GM13976 (cell line): ENCODE measurements around the gene SPOCD1.

Experiments
- DNase-seq: peaks from one replicate; pipeline ENCODE4 v3.0.0; 2012; ENCODE audit warnings: low spot score
- in situ Hi-C: fragments of 300-500 bp; cut with MboI; formaldehyde crosslinking; loops from one replicate; pipeline ENCODE4 v1.12.0; 2022; ENCODE audit warnings: low sequenced_read_pairs, mixed read lengths, inconsistent platforms; ENCODE audit not compliant: unreplicated experiment
- TF ChIP-seq, protein P1 (sequence below): IDR thresholded peaks from 2 replicates; pipeline ENCODE4 v1.5.1; 2012; ENCODE audit warnings: borderline replicate concordance, mild to moderate bottlenecking; ENCODE audit not compliant: insufficient read depth; ENCODE audit errors: extremely low read depth, missing control alignments, control extremely low read depth

The SPOCD1 gene

DNA sequence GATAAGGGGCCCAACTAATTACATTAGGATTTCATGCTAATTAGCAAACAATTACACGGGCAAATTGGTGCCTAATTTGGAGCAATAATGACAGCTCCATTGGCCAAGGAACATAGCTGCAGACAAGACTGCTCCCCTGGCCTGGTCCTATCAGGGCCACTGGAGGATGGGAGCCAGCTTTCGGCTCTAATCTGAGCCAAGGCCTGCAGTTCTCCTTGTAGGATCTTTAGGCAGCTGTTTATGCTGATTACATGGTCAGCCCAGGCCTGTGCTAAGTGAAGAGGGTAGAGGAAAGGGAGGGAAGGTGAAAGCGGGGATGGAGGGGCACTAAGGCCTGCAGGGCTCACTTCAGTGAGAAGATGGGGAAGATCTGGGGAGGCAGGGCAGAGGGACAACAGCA, 39.3 kb downstream of the SPOCD1 start:
- in situ Hi-C loops, result no loop called here
- DNase-seq, result no peak
- TF ChIP-seq, protein P1, sequence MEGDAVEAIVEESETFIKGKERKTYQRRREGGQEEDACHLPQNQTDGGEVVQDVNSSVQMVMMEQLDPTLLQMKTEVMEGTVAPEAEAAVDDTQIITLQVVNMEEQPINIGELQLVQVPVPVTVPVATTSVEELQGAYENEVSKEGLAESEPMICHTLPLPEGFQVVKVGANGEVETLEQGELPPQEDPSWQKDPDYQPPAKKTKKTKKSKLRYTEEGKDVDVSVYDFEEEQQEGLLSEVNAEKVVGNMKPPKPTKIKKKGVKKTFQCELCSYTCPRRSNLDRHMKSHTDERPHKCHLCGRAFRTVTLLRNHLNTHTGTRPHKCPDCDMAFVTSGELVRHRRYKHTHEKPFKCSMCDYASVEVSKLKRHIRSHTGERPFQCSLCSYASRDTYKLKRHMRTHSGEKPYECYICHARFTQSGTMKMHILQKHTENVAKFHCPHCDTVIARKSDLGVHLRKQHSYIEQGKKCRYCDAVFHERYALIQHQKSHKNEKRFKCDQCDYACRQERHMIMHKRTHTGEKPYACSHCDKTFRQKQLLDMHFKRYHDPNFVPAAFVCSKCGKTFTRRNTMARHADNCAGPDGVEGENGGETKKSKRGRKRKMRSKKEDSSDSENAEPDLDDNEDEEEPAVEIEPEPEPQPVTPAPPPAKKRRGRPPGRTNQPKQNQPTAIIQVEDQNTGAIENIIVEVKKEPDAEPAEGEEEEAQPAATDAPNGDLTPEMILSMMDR, result no peak

DNA sequence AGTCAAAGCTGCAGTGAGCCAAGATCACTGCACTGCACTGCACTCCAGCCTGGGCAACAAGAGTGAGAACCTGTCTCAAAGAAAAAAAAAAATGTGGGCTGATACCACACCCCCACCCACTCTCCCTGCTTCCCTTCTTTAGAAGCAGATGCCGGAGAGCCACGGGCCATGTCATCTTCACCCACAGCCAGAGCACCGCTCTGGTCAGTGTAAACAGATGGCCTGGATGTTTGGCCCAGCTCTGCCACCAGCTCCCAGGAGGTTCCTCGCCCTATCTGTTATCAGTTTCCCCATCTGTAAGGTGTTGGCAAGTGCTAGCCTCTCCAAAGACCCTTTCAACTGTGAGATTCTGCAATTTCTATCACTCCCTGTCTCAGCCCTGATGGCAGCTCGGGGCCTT, 39.8 kb downstream of the SPOCD1 start:
- TF ChIP-seq, protein P1, result no peak

DNA sequence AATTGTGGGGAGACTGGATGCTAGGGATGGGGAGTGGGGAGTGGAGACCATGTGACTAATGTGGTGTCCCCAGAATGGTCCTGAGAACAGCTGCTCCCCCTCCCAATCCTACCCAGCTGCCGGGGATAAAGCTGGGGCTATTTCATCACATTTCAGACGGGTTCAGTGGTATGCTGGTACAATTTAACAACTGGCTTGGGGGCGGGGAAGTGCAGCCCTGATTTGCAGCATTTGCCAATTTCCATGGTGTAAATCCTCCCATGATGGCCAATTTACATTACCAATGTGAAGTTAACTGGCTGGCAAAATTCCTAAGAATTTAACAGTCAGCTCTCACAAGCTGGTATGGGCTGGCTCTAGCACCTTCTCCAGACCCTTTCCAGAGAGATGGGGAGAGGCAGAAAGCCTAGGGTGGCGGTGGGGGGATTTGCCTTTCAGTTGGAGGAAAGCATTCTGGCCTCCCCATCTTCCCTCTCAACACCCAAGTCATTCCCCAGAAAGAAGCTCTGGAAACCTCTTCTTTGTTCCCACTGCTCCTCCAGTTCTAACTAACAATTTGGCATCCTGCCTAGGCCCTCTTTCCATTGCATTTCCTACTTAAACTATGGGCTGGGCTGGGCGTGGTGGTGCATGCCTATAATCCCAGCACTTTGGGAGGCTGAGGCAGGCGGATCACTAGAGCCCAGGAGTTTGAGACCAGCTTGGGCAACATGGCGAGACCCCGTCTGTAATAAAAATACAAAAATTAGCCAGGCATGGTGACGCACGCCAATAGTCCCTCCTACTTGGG, 40.4 kb downstream of the SPOCD1 start:
- TF ChIP-seq, protein P1, result no peak
- DNase-seq, result no peak
- in situ Hi-C loops, result no loop called here

More for the DNA sequence above, 39.8 kb downstream of the SPOCD1 start:
- in situ Hi-C loops, result no loop called here
- no peak for DNase-seq

DNA sequence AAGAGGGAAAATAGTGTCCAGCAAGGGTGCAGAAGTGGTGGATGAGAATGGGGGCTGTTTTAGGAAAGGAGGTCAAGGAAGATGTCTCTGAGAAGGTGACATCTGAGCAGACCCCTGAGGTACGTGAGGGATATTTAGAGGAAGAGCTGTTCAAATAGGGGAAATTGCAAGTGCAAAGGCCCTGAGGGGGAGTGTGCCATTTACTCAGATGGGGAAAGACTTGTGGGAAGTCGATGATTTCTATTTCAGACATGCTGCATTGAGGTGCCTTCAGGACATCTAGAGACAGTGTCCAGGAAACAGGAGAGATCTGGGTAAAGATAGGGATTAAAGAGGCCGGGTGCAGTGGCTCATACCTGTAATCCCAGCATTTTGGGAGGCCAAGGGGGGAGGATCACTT, 41.3 kb downstream of the SPOCD1 start:
- no peak for DNase-seq
- in situ Hi-C loops, result no loop called here
- TF ChIP-seq, protein P1, result no peak

DNA sequence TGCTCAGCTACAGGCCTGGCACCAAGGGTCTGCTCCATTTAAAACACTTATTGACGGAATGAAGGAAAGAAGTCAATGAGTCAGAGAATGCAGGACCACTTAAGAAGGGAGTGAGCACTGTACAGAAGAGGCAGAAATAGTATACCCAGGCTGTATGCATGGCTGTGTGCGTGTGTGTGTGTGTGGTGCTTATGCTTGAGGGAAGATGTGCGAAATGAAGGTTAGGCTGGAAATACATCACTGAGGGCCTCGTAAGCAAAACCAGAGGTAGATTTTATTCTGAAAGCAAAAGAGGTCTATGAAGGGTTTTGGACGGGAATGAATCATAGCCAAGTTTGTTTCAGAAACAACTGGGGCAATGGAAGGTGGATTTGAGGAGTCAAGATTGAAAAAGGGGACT, 42.0 kb downstream of the SPOCD1 start:
- DNase-seq, result no peak
- TF ChIP-seq, protein P1, result no peak
- in situ Hi-C loops, result no loop called here

DNA sequence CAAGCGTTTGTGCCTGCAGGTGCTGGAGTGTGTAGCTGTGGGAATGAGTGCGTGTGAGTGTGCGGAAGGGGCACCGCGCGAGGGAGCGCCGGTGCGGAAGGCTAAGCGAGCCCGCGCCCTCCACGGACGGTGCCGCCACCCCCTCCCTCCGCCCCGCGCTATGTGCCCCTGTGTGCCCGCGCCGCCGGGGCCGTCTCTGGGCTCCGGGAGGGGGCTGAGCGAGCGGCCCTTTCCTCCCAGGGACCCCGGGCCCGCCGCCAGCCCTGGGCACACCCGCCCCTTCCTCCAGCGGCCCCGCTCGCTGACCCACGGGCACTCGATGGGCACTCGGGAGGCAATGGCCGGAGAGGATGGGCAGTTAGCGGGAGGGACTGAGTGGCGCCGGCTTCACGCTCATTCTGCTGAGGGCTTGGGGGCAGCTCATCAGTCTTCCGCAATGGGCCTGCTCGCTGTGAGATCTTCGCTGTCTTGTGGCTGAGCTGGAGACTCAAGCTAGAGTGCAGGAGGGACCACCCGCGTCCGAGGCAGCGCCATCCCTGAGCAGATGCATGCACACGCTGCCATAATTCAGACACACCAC, 43.1 kb downstream of the SPOCD1 start:
- in situ Hi-C loops, result no loop called here
- DNase-seq, result no peak
- TF ChIP-seq, protein P1, result no peak
